Omental fat pad (tissue), 4 donors: ENCODE measurements around the gene PIGS. TPM values are rescaled to one million over a fixed set of nuclear protein-coding genes. Genes with fewer than 3 reads are reported as not detected.

ENCODE experiments used
- ATAC-seq: fragments of 150-250 bp; one replicate; pipeline ENCODE4 v1.9.1; 2016; ENCODE audit warnings: mild to moderate bottlenecking, moderate library complexity; ENCODE audit not compliant: low FRiP score
- DNase-seq: peaks from one replicate; pipeline ENCODE4 v3.0.0-alpha.2; 2019; ENCODE audit warnings: low spot score
- CTCF ChIP-seq, 3 donors: fragments of 450-650 bp; IDR thresholded peaks; one replicate each; pipeline ENCODE4 v1.5.1; 2016 to 2017; ENCODE audit warnings: antibody characterized with exemption in 3 of 3, mild to moderate bottlenecking in 3 of 3, moderate library complexity in 2 of 3
- total RNA-seq, 4 donors: library from RNA; depleted of rRNA; stranded (reverse); fragments of >200 nt; gene quantifications; one replicate each; pipeline ENCODE4 v1.1.0, GENCODE V29; 2016

Gene PIGS
- total RNA-seq, 4 donors from 2014 or later, result 33.1 to 55.5 (median 45.2) TPM

GRCh38 chr17:28544402-28545140 is 26.8 kb downstream of the PIGS start:
- DNase-seq (no peak), ATAC-seq (no peak)
- no peak for TF ChIP-seq CTCF (IDR thresholded peaks at IDR 0.05)

GRCh38 chr17:28541439-28541838 is 29.9 kb downstream of the PIGS start:
- ATAC-seq (no peak), DNase-seq (no peak)
- TF ChIP-seq CTCF (IDR thresholded peaks at IDR 0.05), result no peak

- no peak for ATAC-seq
- DNase-seq, result no peak
- no peak for TF ChIP-seq CTCF (IDR thresholded peaks at IDR 0.05)
Observed at GRCh38 chr17:28540231-28540630, 31.1 kb downstream of the PIGS start.

- DNase-seq (no peak), ATAC-seq (no peak)
- no peak for TF ChIP-seq CTCF (IDR thresholded peaks at IDR 0.05)
Observed at GRCh38 chr17:28538296-28538895, 32.9 kb downstream of the PIGS start.

- TF ChIP-seq CTCF (IDR thresholded peaks at IDR 0.05), result no peak
- no peak for ATAC-seq
- DNase-seq, result no peak
Observed at GRCh38 chr17:28537219-28537610, 34.1 kb downstream of the PIGS start.

GRCh38 chr17:28536532-28537218 is 34.6 kb downstream of the PIGS start:
- TF ChIP-seq CTCF (IDR thresholded peaks at IDR 0.05), result no peak
- ATAC-seq, result no peak
- no peak for DNase-seq
